CD4-positive, alpha-beta T cell treated with Interleukin-10 for 1 hour (primary cell): ENCODE measurements around the gene COL6A2.
A peak's percentile ranks its signal among the peaks of the same experiment; 100 is the strongest.
"Not testable (repeated sequence)": the region's sequence is repeated elsewhere in the genome, so short reads cannot be mapped to it uniquely, and the experiment has no call there.

Experiments
- DNase-seq: peaks from one replicate; pipeline ENCODE4 v3.0.0-alpha.2; 2020

The COL6A2 gene

DNA sequence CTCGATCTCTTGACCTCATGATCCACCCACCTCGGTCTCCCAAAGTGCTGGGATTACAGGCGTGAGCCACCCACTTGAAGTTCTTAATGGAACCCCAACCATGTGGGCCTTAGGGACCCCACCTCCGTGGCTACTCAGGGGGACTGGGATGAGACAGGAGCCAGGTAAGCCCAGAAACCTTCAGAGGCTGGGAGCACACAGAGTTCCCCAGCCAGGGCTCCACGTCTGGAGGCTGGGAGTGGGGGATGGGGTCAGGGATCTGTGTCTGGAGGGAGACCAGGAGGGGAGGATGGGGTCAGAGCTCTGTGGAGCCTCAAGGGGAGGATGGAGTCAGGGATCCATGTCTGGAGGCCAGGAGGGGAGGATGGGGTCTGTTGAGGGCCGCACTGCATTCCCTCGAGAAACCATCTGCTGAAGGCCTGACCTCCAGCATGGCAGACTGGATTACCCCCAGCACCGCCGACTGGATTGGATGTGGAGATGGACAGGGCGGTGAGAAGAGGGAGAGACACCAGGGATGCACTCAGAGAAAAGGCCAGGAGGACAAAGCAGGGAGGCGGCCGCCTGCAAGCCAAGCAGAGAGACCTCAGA, 59.6 kb downstream of the COL6A2 start:
- DNase-seq = no peak

DNA sequence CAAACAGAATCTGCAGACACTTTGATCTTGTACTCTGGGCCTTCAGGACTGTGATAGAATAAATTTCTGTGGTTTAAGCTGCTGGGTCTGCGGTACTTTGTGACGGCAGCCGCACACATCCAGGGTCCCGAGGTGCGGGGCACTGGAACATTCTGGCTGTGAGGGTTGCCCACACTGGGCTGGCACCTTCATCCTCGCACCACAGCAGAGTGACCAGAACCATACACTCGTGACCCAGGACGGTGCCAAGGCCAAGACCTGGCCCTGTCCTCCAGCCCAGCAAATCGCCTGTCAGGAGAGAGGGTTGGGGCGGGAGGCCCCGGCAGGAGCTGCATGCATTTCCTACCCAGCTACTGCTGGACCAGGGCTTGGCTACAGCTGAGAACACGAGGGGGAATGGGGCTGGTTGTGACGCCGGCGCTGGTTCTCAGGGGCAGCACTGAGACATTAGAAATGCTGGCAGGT, 60.1 kb downstream of the COL6A2 start:
- no peak for DNase-seq

DNA sequence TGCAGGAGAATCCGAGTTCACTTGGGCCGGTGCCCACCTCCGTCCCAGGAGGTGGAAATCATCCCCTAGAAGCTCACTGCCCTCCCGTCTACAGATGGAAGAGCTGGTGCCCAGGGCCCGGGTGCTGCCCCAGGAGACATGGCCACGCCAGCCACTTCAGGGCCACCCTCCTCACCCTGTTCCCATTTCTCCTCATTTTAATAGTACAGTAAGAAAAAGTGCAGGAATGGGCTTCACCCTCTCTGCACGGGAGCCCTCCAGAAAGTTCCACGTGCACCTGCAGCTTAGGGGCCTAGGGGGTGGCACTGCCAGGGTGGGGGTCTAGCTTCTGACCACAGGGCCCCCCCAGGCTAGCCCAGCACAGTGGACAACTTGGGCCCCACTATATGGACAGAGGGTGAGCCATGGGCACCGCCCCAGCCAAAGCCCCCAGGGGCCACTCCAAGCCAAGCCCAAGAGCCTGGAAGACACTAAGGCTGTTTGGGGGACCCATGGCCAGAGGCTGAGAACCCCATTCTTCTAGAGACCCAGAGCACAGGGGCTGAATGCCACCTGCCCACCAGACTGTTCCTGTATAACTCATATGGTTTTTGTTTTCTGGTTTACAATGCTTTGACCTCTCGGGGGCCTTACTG, 60.9 kb downstream of the COL6A2 start:
- DNase-seq = no peak

DNA sequence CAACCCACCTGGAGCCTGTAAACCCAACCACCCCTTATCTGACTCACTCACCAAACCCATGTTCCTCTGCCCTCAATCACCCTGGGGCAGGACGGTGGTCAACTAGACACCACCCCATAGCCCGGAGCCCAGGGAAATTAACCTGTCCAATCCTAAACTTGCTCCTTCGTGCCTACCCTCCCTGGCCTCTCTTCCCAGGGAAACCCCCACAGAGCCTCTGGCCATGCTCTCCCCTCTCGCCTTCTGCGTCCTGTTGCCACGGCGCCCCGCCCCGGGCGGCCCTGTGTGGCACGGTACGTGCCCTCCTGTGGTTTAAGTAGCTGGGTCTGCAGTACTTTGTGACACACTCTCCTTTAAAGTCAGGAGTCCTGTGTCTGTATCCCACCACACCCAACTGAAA, 61.5 kb downstream of the COL6A2 start:
- DNase-seq = no peak

DNA sequence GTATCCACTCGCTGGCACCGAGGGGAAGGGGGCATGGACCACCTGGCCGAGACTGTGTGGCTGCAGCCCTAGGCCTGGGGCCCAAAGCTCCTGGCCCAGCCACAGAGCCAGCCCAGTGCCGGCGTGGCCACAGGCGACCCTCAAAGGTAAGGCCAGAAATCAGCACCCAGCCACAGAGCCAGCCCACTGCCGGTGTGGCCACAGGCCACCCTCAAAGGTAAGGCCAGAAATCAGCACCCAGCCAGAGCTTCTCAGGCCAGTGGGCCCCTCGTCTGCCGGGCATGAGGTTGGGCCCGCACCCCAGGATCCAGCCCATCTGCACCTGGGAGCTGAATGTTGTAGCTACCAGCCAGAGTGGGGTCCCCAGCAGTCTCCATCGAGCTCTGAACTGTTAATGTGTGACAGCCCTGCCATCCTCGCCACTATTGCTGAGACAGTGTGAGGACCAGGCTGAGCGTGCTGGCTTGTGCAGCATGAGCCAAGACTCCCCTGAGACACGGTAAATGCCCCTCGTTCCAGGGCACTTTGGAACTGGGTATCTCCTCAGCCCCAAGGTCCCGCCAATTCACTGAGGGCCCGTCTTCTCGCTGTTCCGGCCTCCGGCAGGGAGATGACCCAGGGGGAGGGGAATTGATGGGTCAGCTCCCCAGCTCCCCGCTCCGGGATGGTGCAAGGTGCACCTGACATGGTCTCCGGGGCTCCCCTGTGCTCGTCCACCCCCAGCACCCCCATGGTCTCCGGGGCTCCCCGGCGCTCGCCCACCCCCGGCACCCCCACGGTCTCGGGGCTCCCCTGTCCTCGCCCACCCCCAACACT, 62.1 kb downstream of the COL6A2 start:
- DNase-seq = no peak

DNA sequence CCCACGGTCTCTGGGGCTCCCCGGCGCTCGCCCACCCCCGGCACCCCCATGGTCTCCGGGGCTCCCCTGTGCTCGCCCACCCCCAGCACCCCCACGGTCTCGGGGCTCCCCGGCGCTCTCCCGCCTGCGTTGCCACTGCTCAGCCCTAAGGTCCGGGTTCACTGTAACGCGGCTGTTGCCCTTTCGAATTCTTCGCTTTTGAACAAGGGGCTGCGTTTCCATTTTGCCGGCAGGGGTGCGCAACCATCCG, 62.7 kb downstream of the COL6A2 start:
- no peak for DNase-seq

DNA sequence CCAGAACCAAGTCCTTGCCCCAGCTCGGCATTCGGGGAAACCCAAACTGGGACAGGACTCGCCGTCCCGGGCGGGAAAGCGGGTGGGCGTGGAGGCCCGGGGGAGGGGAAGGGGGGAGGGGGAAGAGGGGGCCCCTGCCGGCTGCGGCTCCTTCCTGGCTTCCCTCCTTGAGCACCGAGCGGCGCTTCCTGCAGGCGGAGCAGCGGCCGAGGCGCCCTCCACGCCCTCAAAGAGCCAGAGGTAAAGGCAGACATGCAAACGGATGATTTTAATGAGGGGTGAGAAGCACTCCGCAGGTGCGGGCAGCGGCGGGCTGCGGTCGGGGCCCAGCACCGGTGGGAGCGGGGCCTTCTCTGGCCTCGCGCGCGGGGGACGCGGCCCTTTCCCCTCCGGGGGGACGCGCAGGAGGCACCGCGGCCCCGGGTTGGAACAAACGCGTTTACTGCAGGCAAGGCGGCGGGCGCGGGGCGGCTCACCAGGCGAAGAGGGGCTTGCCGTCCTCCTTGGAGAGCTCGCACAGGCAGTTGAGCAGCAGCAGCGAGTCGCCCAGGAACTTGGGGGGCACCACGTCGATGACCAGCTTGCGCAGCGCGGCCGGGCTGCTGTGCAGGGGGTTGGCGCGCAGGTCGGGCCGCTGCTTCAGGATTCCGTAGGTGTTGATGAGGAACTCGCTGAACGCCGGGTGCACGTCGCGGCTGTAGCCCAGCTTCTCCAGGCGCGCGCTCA, 63.2 kb downstream of the COL6A2 start:
- no peak for DNase-seq

DNA sequence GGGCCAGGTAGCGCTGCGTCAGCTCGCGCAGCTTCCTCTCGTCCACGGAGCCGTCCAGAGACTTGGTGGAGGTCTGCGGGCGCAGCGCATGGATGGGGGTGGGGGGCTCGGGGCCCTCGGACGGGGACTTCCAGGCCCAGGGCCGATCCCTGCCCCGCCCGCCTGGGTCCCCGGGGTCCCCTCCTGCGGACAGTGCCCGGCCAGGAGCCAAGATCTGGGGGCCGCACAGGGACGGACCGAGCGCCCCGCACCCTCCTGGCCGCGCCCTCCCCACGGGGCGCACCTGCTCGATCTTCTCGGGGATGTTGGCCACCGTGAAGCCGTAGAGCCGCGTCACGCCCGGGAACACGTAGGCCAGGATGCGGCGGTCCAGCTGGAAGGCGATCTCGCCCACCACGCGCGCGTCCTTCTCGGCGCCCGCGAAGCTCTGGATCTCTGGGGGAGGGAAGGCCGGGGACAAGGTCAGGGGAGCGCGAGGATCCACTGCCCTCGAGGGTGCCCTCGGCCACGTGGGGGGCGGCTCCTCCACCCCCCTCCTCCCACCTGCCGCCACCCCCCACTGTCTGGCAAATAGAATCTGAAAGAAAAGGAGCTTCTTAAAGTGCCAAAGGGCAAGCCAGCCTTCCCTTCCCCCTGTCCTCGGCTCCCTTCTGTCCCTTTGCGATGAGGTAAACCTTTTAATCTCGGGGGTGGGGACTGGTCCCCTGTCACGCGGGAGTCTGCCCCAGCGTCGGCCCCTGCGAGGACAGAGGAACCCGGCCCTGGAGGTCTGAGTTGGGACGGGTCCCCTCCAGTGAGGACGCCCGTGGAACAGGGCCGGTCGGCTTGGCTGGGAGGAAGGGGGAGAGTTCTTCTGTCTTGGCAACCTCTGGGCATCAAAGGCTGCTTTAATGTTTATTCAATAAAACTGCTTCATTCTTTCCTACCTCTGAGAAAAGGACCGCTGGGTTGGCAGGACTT, 64.0 kb downstream of the COL6A2 start:
- DNase-seq = no peak

DNA sequence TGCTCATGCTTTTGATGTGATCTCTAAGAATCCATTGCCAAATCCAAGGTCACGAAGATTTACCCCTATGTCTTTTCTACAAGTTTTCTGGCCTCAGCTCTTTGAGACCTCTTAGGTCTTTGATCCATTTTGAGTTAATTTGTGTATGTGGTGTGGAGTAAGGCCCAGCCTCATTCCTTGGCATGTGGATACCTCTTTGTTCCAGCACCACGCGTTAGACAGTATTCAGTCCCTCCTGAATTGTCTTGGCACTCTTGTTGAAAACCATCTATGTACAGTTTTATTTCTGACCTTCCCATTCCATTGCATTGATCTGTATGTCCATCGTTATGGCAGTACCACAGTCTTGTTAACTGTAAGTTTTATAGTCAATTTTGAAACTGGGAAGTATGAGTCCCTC, 65.5 kb downstream of the COL6A2 start:
- no peak for DNase-seq

DNA sequence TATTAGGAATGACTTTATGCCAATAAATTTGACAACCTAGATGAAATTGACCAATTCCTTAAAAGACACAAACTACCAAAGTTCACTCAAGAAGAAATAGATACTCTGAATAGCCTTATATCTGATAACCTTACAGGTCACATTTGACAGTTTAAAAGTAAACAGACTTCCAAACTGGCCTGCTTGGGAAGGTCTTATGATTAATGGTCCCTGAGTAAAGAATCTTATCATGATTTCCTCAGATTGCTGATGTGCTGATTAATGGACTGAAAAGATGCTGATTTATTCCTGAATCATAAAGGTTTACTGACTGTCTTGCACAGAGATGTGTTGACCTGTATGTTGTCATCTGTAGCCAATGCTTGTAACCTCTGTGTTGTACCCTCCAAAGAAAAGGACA, 67.2 kb downstream of the COL6A2 start:
- no peak for DNase-seq

DNA sequence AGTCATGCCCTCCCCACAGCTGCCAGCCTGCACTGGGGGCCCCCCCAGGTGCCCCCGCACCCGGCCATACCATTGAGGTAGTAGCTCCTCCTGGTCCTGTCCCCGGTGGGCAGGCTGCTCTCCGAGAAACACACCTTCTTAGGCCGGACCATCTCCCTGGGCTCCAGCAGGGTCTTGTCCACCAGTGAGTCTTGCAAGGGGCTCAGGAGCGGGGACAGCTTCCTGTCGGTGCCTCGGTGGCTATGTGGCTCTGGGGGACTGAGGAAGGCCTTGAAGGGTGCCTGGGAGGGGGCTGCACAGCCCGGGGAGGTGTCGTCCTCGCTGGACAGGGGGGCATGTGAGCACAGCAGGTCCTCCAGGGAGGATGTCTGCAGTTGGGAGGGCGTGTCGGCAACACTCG, 70.3 kb downstream of the COL6A2 start:
- no peak for DNase-seq

DNA sequence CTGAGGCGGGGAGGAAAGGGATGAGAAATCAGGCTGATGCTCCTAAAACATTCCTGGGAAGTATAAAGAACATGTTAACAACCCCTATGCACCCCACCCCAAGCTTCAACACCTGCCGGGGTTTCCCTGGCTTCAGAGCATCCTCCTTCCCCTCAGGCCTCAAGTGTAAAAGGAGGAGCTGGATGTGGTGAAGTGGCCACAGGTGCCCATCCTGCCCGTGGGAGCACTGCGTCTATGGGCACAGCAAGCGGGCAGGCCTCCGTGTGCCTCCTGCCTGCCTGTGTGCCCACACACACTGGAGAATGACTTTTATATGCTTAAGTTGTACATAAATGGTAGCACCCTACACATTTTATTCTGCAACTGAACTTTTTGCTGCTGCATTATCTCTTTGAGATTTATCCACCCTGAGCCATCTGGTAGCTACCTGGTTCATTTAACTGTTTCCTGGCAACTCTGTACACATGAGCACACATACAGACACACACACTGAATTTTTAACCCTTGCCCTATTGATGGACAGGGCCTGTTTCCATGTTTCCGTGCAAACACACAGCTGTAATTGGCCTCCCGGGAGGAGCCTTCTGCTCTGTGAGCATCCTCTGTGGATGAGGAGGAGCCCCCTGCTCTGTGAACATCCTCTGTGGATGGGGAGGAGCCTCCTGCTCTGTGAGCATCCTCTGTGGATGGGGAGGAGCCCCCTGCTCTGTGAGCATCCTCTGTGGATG, 70.9 kb downstream of the COL6A2 start:
- DNase-seq = no peak

DNA sequence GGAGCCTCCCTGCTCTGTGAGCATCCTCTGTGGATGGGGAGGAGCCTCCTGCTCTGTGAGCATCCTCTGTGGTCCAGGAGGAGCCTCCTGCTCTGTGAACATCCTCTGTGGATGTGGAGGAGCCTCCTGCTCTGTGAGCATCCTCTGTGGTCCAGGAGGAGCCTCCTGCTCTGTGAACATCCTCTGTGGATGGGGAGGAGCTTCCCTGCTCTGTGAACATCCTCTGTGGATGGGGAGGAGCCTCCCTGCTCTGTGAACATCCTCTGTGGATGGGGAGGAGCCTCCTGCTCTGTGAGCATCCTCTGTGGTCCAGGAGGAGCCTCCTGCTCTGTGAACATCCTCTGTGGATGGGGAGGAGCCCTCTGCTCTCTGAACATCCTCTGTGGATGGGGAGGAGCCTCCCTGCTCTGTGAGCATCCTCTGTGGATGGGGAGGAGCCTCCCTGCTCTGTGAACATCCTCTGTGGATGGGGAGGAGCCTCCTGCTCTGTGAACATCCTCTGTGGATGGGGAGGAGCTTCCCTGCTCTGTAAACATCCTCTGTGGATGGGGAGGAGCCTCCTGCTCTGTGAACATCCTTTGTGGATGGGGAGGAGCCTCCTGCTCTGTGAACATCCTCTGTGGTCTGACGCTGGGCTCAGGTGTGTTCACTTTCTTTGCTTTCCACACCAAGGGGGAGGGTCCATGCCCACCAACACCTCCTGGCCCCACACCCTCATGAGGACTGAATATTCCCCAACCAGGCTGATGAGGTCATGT, 72.7 kb downstream of the COL6A2 start:
- peak; percentile 59 for DNase-seq

DNA sequence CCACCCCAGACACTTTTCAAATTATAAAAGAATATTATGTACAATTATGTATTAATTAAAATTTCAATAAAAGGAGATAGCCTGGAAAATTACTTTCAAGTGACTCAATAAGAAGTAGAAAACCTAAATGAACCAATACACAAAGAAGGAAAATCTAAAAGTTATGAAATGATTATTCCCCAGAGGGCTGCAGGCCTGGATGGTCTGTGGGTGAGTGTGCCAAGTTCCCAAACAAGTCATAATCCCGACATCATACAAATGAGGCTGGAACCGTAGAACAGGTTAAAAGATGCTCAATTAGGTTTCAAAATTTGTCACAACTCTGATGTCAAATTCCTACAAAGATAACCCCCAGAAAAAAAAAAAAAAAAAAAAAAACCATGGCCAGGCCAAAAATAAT, 73.7 kb downstream of the COL6A2 start:
- DNase-seq = no peak

DNA sequence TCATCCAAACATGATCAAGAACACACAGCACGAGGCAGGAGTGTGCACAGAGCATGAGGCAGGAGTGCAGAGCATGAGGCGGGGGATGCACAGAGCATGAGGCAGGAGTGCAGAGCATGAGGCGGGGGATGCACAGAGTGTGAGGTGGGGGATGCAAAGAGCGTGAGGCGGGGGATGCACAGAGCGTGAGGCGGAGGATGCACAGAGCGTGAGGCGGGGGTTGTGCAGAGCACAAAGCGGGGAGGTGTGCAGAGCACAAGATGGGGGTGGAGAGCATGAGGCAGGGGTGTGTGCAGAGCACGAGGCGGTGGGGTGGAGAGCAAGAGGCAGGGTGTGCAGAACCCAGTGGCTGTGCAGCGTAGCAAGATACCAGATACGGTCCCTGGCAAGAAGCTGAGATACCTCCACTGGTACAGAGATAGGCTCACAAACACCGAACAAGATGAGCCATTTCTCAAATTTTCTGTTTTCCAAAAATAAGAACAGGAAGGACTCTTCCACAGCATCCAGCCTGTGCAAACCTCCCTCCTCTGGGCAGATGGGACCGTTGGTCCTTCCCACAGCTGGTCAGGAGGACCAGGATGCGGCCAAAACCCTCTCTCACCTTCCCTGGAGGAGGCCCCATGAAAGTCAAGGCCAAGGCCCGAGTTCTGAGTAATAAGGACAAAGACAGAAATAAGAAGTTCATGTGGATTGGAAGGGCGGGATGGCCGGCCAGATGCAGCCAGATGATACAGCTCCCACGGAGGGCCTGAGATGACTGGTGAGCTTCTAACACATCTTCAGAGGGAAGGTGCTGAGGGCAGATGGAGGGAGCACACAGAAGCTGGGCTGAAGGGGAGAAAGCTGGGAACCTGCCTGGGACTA, 74.3 kb downstream of the COL6A2 start:
- no peak for DNase-seq

DNA sequence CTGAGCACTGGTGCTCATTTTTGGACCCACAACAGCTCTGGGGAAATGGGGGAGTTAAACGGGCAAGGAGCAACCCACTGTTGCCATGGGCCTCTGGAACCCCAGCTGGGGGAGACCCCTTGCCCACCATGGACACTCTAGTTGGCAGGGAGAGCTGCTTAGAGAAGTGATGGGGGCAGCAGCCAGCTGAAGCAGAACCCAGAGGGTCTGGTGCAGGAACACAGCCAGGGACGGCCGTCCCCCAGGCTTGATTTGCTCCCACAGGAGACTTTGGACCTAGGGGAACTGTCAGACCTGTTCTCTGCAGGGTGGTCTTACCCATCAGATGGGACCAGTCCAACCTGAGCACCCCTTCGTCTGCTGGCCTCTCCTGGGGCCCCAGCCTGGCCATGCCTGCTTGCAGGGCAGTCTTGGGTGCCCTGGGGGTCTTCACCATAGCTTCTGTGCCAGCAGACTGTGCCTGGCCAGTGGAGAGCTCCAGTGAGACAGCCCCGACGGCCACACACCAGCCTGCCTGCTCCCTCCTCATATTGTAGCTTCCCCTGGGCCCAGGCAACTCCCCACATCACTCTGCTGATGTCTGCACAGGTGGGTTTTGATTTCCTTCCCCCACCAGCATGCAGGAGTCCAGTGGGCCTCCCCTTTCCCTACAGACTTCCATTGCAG, 75.1 kb downstream of the COL6A2 start:
- no peak for DNase-seq

DNA sequence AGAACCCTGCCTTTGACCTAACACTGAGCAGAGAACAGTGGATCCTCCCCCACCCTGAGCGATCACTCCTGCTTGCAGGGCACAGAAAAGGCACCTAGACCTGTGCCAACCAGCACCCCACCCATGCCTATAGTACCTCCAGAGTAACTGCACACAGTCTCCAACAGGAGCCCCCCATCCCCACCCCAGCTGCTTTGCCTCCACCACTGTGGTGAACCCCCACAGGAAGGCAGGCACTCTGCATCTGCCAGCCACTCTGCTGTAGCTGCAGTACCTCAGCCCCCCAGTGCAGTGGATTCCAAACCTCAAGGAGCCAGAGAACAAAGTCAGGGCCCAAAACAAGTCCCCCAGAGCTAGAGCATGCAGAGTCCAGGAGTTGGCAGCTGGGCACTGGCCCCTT, 75.7 kb downstream of the COL6A2 start:
- no peak for DNase-seq

DNA sequence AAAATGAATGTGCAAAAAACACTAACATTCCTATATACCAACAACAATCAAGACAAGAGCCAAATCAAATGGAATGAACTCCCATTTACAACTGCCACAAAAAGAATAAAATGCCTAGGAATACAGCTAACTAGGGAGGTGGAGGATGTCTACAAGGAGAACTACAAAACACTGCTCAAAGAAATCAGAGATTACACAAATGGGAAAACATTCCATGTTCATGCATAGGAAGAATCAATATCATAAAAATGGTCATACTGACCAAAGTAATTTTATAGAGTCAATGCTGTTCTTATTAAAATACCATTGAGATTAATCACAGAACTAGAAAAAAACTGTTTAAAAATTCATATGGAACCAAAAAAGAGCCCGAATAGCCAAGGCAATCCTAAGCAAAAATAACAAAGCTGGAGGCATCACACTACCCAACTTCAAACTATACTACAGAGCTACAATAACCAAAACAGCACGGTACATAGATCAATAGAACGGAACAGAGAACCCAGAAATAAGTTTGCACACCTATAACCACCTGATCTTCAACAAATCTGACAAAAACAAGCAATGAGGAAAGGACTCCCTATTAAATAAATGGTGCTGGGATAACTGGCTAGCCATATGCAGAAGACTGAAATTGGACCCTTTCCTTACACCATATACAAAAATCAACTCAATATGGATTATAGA, 78.7 kb downstream of the COL6A2 start:
- not testable (repeated sequence) for DNase-seq

DNA sequence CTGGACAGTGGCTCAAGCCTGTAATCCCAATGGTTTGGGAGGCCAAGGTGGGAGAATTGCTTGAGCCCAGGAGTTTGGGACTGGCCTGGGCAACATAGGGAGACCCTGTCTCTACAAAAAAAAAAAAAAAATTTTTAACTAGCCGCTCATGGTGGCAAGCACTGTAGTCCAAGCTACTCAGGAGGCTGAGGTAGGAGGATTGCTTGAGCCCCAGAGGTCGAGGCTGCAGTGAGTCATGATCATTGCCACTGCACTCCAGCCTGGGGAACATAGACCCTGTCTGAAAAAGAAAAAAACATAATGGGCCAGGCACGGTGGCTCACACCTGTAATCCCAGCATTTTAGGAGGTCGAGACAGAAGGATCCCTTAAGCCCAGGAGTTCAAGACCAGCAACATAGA, 81.0 kb downstream of the COL6A2 start:
- DNase-seq = no peak
